HG02973 (cell line): ENCODE data around the gene ZSWIM1.
"Not testable (repeated sequence)": the region's sequence is repeated elsewhere in the genome, so short reads cannot be mapped to it uniquely, and the experiment has no call there.

Source experiments
- ATAC-seq: cut with Tn5 transposase; IDR thresholded peaks from one replicate; pipeline ENCODE4 v1.9.1; 2021; ENCODE audit warnings: moderate library complexity; ENCODE audit not compliant: unreplicated experiment

ZSWIM1 gene

DNA sequence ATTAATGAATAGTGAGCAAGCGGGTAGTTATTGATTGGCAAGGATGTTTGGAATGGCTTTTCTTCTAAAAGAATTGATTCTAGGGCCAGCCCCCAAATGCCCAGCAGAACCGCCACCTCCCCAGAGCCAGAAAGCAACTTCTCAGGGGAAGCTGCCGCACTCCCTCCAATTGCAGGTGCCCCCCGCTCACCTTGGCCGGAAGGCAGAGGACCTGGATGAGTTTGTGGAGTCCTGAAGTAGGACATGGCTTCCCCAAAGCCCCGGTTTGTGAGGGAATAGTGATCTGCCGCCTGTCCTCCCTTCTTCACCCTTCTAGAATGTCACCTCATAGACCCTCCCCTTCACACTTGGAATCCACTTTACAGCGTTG, 6.3 kb downstream of the ZSWIM1 start, which contains the start of gene SPATA25:
Gene SPATA25, minus strand, starts transcription at position 277 of the 370 bp plus-strand sequence. Its CDS starts 32 bp downstream, at position 245.
- ATAC-seq: no peak

DNA sequence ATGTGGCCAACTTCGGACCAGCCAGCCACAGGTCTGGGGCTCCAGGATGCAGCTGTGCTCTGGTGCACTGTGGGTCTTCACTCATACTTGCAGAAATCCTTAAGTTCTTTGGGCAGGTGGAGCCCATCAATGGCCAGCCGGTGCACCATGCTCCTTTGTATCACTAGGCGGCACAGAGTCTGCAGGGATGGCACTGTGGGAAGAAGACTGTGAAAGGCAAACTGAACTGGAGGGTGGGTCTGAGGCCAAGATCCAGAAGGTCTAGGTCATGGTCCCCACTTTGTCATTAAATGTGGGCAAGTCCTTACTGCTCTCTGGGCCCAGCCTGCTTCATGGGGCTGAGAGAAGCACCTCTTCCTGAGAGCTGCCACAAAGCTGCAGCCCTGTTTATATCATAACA, 7.7 kb downstream of the ZSWIM1 start:
- no peak for ATAC-seq

DNA sequence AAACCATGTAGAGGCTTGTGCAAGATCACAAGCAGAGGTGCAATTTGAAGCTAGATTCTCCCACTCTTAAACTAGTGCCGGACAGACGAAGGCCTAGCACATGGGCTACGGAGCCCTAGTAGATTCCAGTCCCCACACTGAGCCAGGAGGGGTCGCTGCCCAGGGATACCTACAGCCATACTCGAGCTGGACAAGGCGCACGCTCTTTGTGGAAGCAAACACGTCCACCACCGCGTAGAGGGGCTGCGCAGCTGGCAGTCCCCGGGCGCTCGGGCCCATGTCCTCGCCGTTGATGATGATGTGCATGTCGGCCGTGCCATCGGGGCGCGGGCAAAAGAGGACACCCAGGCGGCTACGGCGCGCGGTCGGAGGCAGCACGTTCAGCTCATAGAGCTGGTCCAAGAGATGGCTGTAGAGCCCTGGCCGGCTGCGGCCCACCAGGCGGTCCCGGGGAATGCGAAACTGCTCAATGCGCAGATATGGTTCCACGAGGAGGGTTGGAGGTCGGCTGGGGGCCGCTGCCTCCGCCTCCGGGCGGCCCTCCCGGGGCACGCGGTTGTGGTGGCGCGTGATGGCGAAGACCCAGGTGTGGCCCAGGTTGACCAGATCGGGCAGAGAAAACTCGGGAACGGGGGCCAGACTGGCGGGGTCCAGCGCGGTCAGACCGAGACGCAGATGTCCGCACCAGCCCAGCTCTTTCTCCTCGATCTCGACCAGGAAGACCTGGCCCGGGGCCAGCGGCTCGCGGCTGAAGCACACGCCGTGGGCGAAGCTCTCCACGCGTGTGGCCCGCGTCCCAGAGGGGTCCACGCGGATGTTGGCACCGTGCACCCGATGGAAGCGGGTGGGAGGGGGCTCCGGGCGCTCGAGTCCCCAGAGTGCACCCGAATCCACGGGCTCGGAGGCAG, 9.3 kb downstream of the ZSWIM1 start:
- ATAC-seq: peak; percentile 25

DNA sequence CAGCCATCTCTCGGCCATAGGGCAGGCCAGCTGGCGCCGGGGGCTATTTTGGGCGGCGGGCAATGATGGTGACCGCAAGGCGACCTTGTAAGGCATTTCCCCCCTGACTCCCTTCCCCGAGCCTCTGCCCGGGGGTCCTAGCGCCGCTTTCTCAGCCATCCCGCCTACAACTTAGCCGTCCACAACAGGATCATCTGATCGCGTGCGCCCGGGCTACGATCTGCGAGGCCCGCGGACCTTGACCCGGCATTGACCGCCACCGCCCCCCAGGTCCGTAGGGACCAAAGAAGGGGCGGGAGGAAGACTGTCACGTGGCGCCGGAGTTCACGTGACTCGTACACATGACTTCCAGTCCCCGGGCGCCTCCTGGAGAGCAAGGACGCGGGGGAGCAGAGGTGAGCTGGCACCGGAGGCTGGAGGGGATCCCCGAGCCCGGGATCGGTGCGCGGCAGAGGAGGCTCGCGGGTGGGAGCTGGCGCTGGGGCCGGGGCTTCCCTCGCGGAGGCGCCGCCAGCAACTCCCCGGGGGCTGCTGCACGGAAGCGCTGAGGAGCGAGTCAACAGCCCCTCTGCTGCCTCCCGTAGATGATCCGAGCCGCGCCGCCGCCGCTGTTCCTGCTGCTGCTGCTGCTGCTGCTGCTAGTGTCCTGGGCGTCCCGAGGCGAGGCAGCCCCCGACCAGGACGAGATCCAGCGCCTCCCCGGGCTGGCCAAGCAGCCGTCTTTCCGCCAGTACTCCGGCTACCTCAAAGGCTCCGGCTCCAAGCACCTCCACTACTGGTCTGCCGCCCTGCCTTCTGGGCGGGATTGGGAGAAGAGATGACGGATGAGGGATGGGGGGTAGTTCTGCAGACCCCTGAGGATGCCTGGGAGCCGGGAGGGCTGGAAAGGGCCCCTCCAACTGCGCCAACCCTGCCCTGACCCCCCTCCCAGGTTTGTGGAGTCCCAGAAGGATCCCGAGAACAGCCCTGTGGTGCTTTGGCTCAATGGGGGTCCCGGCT, 10.3 kb downstream of the ZSWIM1 start, which contains the start of the genes CTSA and NEURL2:
Gene CTSA, plus strand, starts transcription at position 351 of the 999 bp plus-strand sequence. Its CDS starts 234 bp downstream, at position 585.
Gene NEURL2, minus strand, starts transcription at position 224 of the 999 bp plus-strand sequence. Its CDS starts 217 bp downstream, at position 7.
- ATAC-seq: peak; percentile 66

DNA sequence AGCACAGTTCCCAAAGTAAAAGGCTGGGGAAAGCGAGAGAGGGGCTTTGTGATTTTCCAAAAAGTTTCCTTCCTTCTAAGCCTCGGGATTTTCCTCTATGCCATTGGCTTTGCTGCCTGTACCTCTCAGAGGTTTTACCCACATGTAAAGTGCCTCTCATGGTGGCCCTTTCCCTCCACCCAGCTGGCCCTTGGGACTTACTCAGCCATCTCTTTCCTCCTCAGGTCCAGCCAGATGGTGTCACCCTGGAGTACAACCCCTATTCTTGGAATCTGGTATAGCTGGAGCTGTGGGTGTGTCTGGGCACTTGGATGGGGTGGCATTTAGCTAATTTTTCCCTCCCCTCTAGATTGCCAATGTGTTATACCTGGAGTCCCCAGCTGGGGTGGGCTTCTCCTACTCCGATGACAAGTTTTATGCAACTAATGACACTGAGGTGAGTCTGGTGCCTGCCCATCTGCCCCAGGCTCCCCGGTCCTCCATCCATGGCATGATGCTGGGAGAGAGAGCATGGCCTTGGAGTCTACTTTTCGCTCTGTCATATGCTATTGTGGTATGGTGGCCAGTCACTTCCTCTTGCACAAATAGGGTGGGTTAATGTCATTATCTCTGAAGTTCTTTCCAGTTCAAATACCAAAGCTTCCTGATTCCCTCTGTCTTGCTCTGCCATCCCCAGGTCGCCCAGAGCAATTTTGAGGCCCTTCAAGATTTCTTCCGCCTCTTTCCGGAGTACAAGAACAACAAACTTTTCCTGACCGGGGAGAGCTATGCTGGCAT, 11.2 kb downstream of the ZSWIM1 start:
- no peak for ATAC-seq

DNA sequence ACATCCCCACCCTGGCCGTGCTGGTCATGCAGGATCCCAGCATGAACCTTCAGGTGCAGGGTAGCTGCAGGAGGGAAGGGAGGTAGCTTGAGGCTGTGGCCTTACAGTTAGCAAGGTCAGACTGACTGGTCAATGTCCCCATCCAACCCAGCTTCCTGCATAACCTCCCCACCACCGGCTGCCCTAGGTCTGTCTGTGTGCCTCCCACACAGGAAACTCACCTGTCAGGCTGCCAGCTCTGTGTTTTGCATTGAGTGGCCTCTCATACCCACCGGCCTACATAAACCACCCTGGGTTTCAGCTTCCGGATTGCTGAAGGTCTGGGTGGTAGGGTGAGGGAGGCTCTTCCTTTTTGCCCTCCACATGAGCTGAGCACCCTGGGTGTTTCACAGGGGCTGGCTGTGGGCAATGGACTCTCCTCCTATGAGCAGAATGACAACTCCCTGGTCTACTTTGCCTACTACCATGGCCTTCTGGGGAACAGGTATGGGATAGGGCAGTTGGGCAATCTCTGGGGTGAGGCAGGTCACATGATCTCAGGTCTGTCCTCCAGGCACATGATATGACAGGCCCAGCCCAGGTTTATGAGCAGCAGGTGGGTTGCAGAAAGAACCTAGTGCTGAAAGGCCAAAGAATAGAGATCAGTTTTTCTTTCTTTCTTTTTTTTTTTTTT, 11.9 kb downstream of the ZSWIM1 start:
- no peak for ATAC-seq

DNA sequence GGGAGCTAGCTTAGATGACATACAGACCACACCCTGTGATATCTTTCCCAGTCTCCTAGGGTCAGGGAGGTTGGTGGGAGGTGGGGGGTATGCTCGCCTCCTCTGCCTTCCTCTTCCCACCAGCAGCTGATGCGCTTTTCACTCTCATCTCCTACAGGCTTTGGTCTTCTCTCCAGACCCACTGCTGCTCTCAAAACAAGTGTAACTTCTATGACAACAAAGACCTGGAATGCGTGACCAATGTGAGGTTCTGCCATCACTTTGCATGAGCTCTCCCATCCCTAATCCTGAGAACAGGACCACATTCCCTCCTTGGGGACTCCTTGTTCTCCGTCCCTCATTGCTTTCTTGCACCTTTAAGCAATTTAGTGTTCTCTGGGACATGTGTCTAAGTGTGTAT, 12.8 kb downstream of the ZSWIM1 start:
- ATAC-seq: no peak

DNA sequence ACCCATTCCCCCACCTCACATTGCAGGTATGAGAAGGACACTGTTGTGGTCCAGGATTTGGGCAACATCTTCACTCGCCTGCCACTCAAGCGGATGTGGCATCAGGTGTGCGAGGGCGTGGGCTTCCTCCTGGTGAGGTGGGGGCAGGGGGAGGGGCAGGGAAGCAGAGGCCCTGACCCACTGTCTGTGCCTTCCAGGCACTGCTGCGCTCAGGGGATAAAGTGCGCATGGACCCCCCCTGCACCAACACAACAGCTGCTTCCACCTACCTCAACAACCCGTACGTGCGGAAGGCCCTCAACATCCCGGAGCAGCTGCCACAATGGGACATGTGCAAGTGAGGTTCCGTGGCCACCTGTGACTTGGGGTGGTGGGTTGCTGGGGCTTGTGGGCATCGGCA, 13.8 kb downstream of the ZSWIM1 start:
- no peak for ATAC-seq

DNA sequence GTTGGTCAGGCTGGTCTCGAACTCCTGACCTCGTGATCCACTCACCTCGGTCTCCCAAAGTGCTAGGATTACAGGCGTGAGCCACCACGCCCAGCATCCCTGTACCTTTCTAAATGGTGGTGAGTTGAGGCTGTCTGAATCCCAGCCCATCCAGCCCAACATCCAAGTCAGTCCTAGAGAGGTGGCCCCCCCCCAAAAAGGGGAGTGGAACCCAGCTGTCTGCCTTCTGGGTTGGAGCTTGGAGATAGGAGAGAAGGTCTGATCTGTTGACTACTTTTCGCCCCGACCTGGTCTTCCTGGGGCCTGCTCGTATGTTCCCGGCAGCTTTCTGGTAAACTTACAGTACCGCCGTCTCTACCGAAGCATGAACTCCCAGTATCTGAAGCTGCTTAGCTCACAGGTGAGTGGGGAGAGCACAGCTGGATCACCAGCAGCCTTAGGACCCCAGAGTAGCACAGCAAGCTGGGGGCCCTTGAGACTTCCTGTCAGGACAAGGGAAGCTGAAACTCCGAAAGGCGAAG, 15.7 kb downstream of the ZSWIM1 start:
- ATAC-seq: no peak

DNA sequence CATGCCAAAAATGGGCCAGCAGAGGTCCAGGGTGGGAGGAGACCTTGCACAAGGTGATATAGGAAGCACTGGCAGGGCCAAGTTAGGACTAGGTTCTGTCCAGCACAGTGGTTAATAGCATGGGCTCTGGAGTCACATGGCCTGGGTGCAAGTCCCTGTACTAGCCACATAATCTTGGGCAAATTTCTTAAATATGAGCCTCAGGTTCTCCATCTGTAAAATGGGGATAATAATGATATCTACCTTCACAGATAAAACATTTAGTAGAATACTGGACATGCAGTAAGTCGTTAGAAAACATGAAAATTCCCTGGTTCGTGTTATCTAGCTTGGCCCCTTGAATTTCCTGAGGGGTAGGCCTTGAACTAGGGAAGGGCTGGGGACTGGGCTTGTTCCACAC, 16.3 kb downstream of the ZSWIM1 start:
- no peak for ATAC-seq

DNA sequence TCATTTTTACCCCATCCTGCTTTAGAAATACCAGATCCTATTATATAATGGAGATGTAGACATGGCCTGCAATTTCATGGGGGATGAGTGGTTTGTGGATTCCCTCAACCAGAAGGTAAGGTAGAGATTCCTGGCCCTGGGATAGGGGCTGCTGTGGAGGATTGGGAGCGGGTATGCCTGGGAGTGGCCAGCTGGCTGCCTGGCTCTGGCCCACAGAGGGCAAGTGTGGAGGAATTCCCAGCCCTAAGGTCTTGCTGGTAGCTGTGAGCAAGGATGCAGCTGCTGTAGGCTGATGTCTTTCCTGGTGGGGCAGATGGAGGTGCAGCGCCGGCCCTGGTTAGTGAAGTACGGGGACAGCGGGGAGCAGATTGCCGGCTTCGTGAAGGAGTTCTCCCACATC, 16.7 kb downstream of the ZSWIM1 start:
- no peak for ATAC-seq

DNA sequence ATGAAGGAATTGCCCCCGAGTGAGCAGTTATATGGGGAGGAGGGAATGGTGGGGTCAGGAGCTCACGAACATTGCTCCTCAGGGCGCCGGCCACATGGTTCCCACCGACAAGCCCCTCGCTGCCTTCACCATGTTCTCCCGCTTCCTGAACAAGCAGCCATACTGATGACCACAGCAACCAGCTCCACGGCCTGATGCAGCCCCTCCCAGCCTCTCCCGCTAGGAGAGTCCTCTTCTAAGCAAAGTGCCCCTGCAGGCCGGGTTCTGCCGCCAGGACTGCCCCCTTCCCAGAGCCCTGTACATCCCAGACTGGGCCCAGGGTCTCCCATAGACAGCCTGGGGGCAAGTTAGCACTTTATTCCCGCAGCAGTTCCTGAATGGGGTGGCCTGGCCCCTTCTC, 17.3 kb downstream of the ZSWIM1 start:
- ATAC-seq: no peak

DNA sequence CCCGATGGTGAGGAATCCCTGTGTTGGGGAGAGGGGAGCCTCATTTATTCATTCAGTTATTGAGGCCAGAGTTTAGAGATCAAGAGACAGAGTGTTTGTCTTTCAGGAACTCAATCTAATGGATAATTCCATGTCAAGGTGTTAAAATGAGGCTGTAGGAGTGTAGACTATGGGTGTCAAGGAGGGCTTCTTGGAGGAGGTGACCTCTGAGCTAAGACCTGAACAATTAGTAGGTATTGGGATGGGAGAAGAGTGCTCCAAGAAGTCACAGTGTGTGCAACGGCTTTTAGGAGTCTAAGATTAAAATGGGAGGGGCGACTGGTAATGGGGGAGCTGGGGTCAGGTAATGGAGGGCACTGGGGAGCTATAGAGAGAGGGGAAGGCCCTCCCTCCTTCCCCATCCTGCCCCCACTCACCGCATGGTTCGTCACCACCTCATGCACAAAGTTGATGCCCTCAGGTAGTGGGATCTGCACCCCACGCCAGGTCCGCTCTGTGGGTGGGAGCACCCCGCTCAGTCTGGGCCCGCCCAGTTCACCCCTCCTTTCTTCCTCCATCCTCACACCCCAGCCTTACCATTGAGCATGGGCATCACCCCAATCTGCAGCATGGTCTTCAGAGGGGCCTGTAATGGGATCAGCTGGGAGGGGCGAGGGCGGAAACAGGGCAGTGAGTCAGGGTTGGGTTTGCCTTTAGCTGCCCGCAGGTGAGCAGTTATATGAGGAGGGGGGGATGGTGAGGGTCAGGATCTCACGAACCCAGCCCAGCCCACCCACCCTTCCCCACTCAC, 18.2 kb downstream of the ZSWIM1 start:
- ATAC-seq: no peak

DNA sequence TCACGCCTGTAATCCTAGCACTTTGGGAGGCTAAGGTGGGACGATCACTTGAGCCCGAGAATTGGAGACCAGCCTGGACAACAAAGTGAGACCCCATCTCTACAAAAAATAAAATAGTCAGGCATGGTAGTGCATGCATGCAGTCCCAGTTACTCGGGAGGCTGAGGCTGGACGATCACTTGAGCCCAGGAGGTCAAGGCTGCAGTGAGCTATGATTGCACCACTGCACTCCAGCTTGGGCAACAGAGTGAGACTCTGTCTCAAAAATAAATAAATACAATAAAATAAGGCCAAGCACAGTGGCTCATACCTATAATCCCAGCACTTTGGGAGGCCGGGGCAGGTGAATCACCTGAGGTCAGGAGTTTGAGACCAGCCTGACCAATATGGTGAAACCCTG, 20.3 kb downstream of the ZSWIM1 start:
- ATAC-seq: not testable (repeated sequence)

DNA sequence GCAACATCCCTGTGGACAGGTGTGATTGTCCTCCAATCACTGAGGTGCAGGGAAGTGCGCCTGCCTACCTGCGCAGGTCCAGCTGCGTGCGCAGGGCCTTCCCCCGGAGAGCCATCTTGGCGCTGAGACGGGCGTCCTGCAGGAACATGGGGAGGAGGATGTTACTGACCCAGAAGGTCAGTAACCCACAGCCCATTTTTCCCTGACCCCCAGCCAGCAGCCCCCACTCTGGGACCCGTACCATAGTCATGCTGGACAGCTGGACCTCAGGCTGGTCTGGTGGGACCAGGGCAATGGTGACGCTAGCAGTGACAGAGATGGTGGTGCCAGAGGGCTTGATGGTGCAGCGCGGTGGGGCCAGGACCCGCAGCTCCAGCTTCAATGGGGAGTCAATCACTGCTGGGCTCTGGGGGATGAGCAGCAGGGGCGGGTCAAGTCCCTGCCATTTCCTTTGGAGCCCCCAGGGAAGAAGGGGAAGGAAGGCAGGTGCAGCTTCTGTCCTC, 21.2 kb downstream of the ZSWIM1 start:
- ATAC-seq: no peak

DNA sequence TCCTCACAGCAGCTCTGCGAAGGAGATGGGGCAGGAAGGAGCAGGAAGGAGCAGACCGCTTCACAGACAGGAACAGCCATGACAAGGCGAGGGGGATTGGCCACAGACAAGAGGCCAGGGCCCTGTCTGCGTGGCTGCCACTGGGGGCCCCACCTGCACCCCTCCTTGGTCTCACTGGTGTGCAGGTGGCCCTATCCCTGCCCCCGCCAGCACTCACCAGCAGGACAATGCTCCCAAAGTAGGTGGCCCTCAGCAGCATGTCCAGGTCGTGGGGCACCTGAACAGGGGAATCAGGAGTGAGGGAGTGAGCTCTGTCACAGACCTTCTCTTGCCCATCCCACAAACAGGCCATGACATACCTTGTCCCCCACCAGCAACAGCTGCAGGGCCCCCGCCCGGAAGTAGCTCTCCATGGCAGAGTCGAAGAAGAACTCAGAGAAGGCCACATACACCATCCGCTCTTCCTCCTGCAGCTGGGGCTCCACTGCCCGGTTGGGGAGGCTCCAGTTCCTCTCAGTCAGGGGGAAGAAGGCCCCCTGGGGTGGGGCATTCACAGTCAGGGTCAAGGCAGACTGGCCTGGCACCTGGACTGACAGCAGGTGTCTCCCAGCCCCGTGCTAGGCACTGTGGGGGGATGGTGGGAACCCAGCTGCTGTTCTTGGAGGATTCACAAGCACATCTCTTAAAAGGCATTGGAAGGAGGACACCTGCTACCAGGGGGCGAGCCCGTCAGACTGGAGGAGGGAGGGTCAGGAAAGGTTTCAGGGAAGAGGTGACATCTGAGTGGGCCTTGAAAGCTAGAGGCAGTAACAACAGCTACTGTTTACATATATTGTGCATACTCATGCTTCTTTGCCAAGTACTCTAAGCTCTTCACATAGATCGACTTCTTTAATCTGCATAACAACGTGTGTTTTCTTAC, 23.8 kb downstream of the ZSWIM1 start:
- no peak for ATAC-seq

DNA sequence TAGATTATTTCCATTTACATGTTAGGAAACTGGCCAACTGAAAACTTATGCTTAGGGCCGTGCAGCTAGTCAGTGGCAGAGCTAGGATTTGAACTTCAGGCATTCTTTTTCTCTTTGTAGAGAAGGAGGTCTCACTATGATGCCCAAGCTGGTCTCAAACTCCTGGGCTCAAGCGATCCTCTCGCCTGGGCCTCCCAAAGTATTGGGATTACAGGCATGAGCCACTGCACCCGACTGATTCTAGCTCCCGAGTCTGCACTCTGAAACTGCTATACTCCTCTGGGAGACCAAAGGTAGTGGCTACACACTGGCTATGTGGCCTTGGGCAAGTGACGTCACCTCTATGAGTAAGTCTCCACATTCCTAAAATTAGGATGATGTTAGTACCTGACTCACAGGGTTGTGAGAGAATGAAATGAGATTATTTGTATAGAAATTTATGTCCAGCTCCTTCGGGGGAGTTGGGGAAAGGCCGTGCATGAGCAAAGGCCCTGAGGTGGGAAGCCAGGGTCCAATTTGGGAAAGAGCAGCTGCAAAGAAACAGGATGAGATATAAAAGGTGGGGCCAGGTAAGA, 24.6 kb downstream of the ZSWIM1 start:
- ATAC-seq: no peak
